Measurements from ENCODE around the gene AKR1B15. TPM values are rescaled to one million over a fixed set of nuclear protein-coding genes. Genes with fewer than 3 reads are reported as not detected.

The AKR1B15 gene
- total RNA-seq, 1 experiment from 2014 or later, result 0.73 TPM

DNA sequence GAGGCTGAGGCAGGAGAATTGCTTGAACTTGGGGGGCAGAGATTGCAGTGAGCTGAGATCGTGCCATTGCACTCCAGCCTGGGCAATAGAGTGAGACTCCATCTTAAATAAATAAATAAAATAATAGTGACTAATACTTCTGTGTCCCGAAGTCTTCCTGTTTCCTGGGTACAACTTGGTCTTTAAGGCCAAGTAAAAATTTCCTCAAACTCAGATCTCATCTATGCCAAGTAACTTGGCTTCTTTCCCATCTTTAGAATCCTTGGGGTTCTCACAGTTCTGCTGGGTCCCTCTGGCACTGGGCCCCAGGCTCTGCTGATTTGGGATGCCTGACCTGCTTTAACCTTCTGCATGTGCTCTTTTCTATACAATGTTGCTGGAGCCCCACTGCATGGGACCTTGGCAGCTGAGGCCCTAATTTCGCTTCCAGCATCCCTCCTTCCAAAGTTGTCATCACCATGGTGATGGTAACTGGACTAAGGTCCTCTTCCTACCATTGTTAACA, 44.2 kb upstream of the AKR1B15 start:
- DNase-seq, result no peak
- no TSS peak for BruUV-seq (replicated peaks)
- no peaks in the 10 kb centered on the region for H3K27me3 Mint-ChIP-seq (ENCODE audit: unreplicated experiment)
- no peaks in the 10 kb centered on the region for H3K9me3 Mint-ChIP-seq (ENCODE audit: low read depth, unreplicated experiment)
- TF ChIP-seq, protein P1, sequence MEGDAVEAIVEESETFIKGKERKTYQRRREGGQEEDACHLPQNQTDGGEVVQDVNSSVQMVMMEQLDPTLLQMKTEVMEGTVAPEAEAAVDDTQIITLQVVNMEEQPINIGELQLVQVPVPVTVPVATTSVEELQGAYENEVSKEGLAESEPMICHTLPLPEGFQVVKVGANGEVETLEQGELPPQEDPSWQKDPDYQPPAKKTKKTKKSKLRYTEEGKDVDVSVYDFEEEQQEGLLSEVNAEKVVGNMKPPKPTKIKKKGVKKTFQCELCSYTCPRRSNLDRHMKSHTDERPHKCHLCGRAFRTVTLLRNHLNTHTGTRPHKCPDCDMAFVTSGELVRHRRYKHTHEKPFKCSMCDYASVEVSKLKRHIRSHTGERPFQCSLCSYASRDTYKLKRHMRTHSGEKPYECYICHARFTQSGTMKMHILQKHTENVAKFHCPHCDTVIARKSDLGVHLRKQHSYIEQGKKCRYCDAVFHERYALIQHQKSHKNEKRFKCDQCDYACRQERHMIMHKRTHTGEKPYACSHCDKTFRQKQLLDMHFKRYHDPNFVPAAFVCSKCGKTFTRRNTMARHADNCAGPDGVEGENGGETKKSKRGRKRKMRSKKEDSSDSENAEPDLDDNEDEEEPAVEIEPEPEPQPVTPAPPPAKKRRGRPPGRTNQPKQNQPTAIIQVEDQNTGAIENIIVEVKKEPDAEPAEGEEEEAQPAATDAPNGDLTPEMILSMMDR (IDR thresholded peaks at IDR 0.05; ENCODE audit: unreplicated experiment), result no peak
- intact Hi-C loops (cut with micrococcal nuclease; ENCODE audit: unreplicated experiment), result no loop called here
- CTCF ChIA-PET, result interaction anchor here (1.0 kb wide), 1 partner anchor 72 kb away, joined by 3 read pairs; no protein-coding TSS in a partner anchor
- H3K36me3 Mint-ChIP-seq (ENCODE audit: insufficient read depth, unreplicated experiment), result peaks cover 4% of the 10 kb centered on the region
- no peak overlapping the region for H3K27ac Mint-ChIP-seq (ENCODE audit: unreplicated experiment)
- peaks cover 17% of the 10 kb centered on the region for H3K4me1 Mint-ChIP-seq (ENCODE audit: low read depth, unreplicated experiment)
- H3K4me3 Mint-ChIP-seq (ENCODE audit: low read depth, unreplicated experiment), result no peak overlapping the region

- Mint-ChIP-seq H3K27ac (ENCODE audit: unreplicated experiment) (no peak overlapping the region), H3K4me1 (ENCODE audit: low read depth, unreplicated experiment) (peaks cover 17% of the 10 kb centered on the region), H3K4me3 (ENCODE audit: low read depth, unreplicated experiment) (no peak overlapping the region), H3K9me3 (ENCODE audit: low read depth, unreplicated experiment) (no peaks in the 10 kb centered on the region), H3K36me3 (ENCODE audit: insufficient read depth, unreplicated experiment) (peaks cover 4% of the 10 kb centered on the region), H3K27me3 (ENCODE audit: unreplicated experiment) (no peaks in the 10 kb centered on the region)
- intact Hi-C loops (cut with micrococcal nuclease; ENCODE audit: unreplicated experiment), result no loop called here
- TF ChIP-seq, protein P1 (IDR thresholded peaks at IDR 0.05; ENCODE audit: unreplicated experiment), result no peak
- no peak for DNase-seq
- CTCF ChIA-PET, result no interaction called here
- no TSS peak for BruUV-seq (replicated peaks)
Observed at GRCh38 chr7:134505856-134506255, 43.1 kb upstream of the AKR1B15 start.

DNA sequence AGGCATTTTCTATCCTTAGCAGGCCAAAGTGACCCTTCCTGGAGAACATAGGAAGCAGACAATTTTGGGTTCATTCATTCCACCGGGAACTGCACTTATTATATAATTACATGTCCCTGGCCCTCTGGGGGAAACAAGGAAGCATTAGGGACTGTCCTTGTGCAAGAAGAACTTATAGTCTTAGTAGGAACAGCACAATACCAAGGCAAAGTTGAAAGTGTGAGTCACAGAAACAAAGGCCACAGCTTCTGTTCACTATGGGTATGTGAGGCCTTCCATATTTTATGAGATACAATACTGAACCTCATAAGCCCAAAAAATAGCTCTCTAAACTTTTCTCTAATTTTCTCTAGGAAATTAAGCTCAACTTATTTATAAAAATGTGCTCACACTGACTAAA, 39.9 kb upstream of the AKR1B15 start:
- intact Hi-C loops (cut with micrococcal nuclease; ENCODE audit: unreplicated experiment), result no loop called here
- no peaks in the 10 kb centered on the region for H3K36me3 Mint-ChIP-seq (ENCODE audit: insufficient read depth, unreplicated experiment)
- no peaks in the 10 kb centered on the region for H3K27me3 Mint-ChIP-seq (ENCODE audit: unreplicated experiment)
- no peak overlapping the region for H3K4me3 Mint-ChIP-seq (ENCODE audit: low read depth, unreplicated experiment)
- no TSS peak for BruUV-seq (replicated peaks)
- DNase-seq, result no peak
- TF ChIP-seq, protein P1 (IDR thresholded peaks at IDR 0.05; ENCODE audit: unreplicated experiment), result no peak
- CTCF ChIA-PET, result no interaction called here
- H3K9me3 Mint-ChIP-seq (ENCODE audit: low read depth, unreplicated experiment), result no peaks in the 10 kb centered on the region
- H3K4me1 Mint-ChIP-seq (ENCODE audit: low read depth, unreplicated experiment), result peaks cover 21% of the 10 kb centered on the region
- H3K27ac Mint-ChIP-seq (ENCODE audit: unreplicated experiment), result no peak overlapping the region

- CTCF ChIA-PET, result interaction anchor here (1.0 to 5.4 kb wide), 2 partner anchors 30 to 78 kb away, joined by 5 to 62 read pairs; no protein-coding TSS in a partner anchor
- intact Hi-C loops (cut with micrococcal nuclease; ENCODE audit: unreplicated experiment), result loop anchor here (10.0 kb wide), 1 partner anchor 146 kb away; no protein-coding TSS in a partner anchor
- Mint-ChIP-seq H3K27me3 (ENCODE audit: unreplicated experiment) (no peaks in the 10 kb centered on the region), H3K27ac (ENCODE audit: unreplicated experiment) (no peak overlapping the region), H3K36me3 (ENCODE audit: insufficient read depth, unreplicated experiment) (no peaks in the 10 kb centered on the region), H3K9me3 (ENCODE audit: low read depth, unreplicated experiment) (no peaks in the 10 kb centered on the region), H3K4me3 (ENCODE audit: low read depth, unreplicated experiment) (no peak overlapping the region), H3K4me1 (ENCODE audit: low read depth, unreplicated experiment) (peaks cover 28% of the 10 kb centered on the region)
- BruUV-seq (replicated peaks), result no TSS peak
- TF ChIP-seq, protein P1 (IDR thresholded peaks at IDR 0.05; ENCODE audit: unreplicated experiment), result no peak
- no peak for DNase-seq
Observed at GRCh38 chr7:134510646-134511045, 38.3 kb upstream of the AKR1B15 start.

Measured in Calu3 (cell line).